Tibial nerve (tissue), 4 donors: Measurements from ENCODE around the gene NACC1.

ENCODE experiments used
- CTCF ChIP-seq, 5 experiments: fragments of 200-600 bp in 3 of 5; fragments of 450-650 bp in 2 of 5; sonication (generic) in 3 of 5; IDR thresholded peaks; one replicate each; pipeline ENCODE4 v1.5.1; 2016 to 2019; ENCODE audit warnings: antibody characterized with exemption in 5 of 5, mild to moderate bottlenecking in 3 of 5, moderate library complexity in 2 of 5
- EP300 ChIP-seq, 2 donors: sonication (generic); formaldehyde crosslinking; IDR thresholded peaks; one replicate each; pipeline ENCODE4 v1.6.1; 2017; ENCODE audit warnings: antibody characterized with exemption in 2 of 2, mild to moderate bottlenecking in 1 of 2
- POLR2A ChIP-seq, 2 donors: fragments of 450-650 bp; IDR thresholded peaks; one replicate each; pipeline ENCODE4 v1.6.1; 2017; ENCODE audit warnings: antibody characterized with exemption in 2 of 2, mild to moderate bottlenecking in 2 of 2, moderate library complexity in 2 of 2

GRCh38 chr19:13176345-13176744 is 58.3 kb downstream of the NACC1 start:
- TF ChIP-seq POLR2A (IDR thresholded peaks at IDR 0.05) (no peak), EP300 (IDR thresholded peaks at IDR 0.05) (no peak), CTCF (IDR thresholded peaks at IDR 0.05) (no peak)
